Panc1 (cell line): Measurements from ENCODE around the gene SSR1. TPM values are rescaled to one million over a fixed set of nuclear protein-coding genes. Genes with fewer than 3 reads are reported as not detected.

ENCODE experiments used
- ATAC-seq: fragments of 200-7000 bp; cut with Tn5 transposase; 2 replicates; pipeline ENCODE4 v1.9.1; 2020; ENCODE audit warnings: mild to moderate bottlenecking, moderate library complexity
- BruUV-seq: library from RNA; stranded (reverse); fragments of 400-500 nt; replicated peaks from 2 replicates; lab custom pipeline; 2021; lab: Mats Ljungman, UMichigan
- CTCF ChIA-PET: fragments of 300-600 bp; sonication (Branson Sonifier 250); formaldehyde crosslinking; loops from one replicate; lab custom pipeline; 2022; ENCODE audit warnings: antibody characterized with exemption; lab: Charles Lee
- POLR2A ChIA-PET: fragments of 300-600 bp; sonication (Branson Sonifier 250); formaldehyde crosslinking; loops from one replicate; lab custom pipeline; 2022; ENCODE audit warnings: antibody characterized with exemption; lab: Charles Lee
- DNase-seq: peaks from one replicate; pipeline ENCODE4 v3.0.0-alpha.2; 2010; ENCODE audit warnings: low read depth, low spot score
- H3K27ac ChIP-seq: 2 replicates; pipeline ENCODE4 v1.5.1; 2011; ENCODE audit warnings: mild to moderate bottlenecking, low read length, inconsistent platforms
- H3K27me3 ChIP-seq: fragments of 200-500 bp; sonication (Bioruptor generic); 2 replicates; pipeline ENCODE4 v1.6.0; 2014; ENCODE audit warnings: low read length, inconsistent platforms; ENCODE audit not compliant: control insufficient read depth, insufficient read depth
- H3K36me3 ChIP-seq: fragments of 200-500 bp; sonication (Bioruptor generic); 2 replicates; pipeline ENCODE4 v1.5.1; 2014; ENCODE audit warnings: inconsistent platforms, mild to moderate bottlenecking, low read length, moderate library complexity; ENCODE audit not compliant: control insufficient read depth, insufficient read depth
- H3K4me1 ChIP-seq: 2 replicates; pipeline ENCODE4 v1.5.1; 2011; ENCODE audit warnings: inconsistent platforms, mild to moderate bottlenecking, low read length, moderate library complexity; ENCODE audit not compliant: control insufficient read depth, insufficient read depth
- H3K4me3 ChIP-seq, 2 experiments: 2 replicates each; pipeline ENCODE4 v1.5.1; 2011 to 2012; ENCODE audit warnings: low read depth in 2 of 2, low read length in 2 of 2, mild to moderate bottlenecking in 2 of 2, inconsistent platforms in 1 of 2, moderate library complexity in 1 of 2
- H3K9me3 ChIP-seq: fragments of 200-500 bp; sonication (Bioruptor generic); 2 replicates; pipeline ENCODE4 v1.5.1; 2014; ENCODE audit warnings: low read depth, mild to moderate bottlenecking, inconsistent platforms, low read length, moderate library complexity; ENCODE audit not compliant: control insufficient read depth, insufficient read depth
- POLR2AphosphoS5 ChIP-seq: IDR thresholded peaks from 2 replicates; pipeline ENCODE4 v1.6.1; 2012; ENCODE audit warnings: mild to moderate bottlenecking, low read depth, low read length, moderate library complexity
- SIN3A ChIP-seq: IDR thresholded peaks from 2 replicates; pipeline ENCODE4 v1.6.1; 2012; ENCODE audit warnings: low read depth, mild to moderate bottlenecking, low read length, moderate library complexity, borderline replicate concordance; ENCODE audit not compliant: insufficient read depth
- TCF7L2 ChIP-seq: IDR thresholded peaks from 2 replicates; pipeline ENCODE4 v1.6.1; 2011; ENCODE audit warnings: mild to moderate bottlenecking, low read depth, low read length, inconsistent platforms
- in situ Hi-C: cut with HindIII; loops from 2 replicates; pipeline ENCODE4 v1.10.0; 2016; ENCODE audit warnings: low sequenced_read_pairs, low pct_unique_long_range_greater_than_20kb
- intact Hi-C: fragments of 100-400 bp; cut with micrococcal nuclease; formaldehyde crosslinking; loops from one replicate; pipeline ENCODE4 v1.10.0; 2022; ENCODE audit not compliant: unreplicated experiment
- total RNA-seq: library from RNA; stranded (reverse); gene quantifications from one replicate; pipeline ENCODE4 v1.2.1, GENCODE V29; 2021; ENCODE audit not compliant: unreplicated experiment
- TF ChIP-seq, protein P1 (sequence below), 2 experiments: IDR thresholded peaks; 2 replicates each; pipeline ENCODE4 v1.6.1; 2011 to 2012; ENCODE audit warnings: low read depth in 2 of 2, control low read depth in 1 of 2, low read length in 1 of 2, mild to moderate bottlenecking in 1 of 2, moderate library complexity in 1 of 2; ENCODE audit not compliant: insufficient read depth in 1 of 2
- TF ChIP-seq, protein P2 (sequence below): fragments of 450-650 bp; IDR thresholded peaks from 2 replicates; pipeline ENCODE4 v1.5.1; 2017; ENCODE audit warnings: mild to moderate bottlenecking

SSR1 gene
- total RNA-seq, 1 experiment from 2014 or later: 119 TPM

DNA sequence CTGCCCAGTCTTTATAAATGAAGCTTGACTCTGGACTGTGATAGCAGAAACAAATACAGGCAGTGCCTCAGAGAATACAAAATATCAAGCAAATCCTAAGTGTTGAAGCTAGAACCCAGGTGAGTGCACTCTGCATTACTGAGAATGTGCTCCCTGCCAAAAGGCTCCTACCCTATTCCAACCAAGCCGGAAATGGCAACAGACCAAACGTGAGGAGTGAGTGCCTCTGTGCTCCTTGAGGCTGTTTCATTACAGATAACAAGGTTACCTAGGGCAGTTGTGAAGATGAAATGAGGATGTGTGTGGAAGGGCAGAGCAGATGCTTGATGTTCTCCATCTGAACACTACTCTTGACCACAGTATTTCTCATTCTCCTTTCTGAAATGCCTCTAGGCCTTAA is 29.3 kb downstream of the SSR1 start:
- no TSS peak for BruUV-seq
- peaks cover 14% of the 10 kb centered on the region for H3K36me3 ChIP-seq
- in situ Hi-C loops (no loop called here), intact Hi-C loops (no loop called here)
- H3K27me3 ChIP-seq: no peaks in the 10 kb centered on the region
- no peak overlapping the region for H3K4me3 ChIP-seq
- DNase-seq (no peak), ATAC-seq (no peak)
- H3K27ac ChIP-seq: no peak overlapping the region
- H3K4me1 ChIP-seq: no peaks in the 10 kb centered on the region
- ChIA-PET POLR2A (no interaction called here), CTCF (interaction anchor here (1.1 kb wide), 1 partner anchor 8 kb away, joined by 3 read pairs; no protein-coding TSS in a partner anchor)
- no peaks in the 10 kb centered on the region for H3K9me3 ChIP-seq
- TF ChIP-seq, protein P1, sequence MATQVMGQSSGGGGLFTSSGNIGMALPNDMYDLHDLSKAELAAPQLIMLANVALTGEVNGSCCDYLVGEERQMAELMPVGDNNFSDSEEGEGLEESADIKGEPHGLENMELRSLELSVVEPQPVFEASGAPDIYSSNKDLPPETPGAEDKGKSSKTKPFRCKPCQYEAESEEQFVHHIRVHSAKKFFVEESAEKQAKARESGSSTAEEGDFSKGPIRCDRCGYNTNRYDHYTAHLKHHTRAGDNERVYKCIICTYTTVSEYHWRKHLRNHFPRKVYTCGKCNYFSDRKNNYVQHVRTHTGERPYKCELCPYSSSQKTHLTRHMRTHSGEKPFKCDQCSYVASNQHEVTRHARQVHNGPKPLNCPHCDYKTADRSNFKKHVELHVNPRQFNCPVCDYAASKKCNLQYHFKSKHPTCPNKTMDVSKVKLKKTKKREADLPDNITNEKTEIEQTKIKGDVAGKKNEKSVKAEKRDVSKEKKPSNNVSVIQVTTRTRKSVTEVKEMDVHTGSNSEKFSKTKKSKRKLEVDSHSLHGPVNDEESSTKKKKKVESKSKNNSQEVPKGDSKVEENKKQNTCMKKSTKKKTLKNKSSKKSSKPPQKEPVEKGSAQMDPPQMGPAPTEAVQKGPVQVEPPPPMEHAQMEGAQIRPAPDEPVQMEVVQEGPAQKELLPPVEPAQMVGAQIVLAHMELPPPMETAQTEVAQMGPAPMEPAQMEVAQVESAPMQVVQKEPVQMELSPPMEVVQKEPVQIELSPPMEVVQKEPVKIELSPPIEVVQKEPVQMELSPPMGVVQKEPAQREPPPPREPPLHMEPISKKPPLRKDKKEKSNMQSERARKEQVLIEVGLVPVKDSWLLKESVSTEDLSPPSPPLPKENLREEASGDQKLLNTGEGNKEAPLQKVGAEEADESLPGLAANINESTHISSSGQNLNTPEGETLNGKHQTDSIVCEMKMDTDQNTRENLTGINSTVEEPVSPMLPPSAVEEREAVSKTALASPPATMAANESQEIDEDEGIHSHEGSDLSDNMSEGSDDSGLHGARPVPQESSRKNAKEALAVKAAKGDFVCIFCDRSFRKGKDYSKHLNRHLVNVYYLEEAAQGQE (IDR thresholded peaks at IDR 0.05; ENCODE audit: insufficient read depth in 1 of 2, low read depth in 2 of 2, low read length in 1 of 2): no peak
- no peak for TF ChIP-seq POLR2AphosphoS5
- TF ChIP-seq, protein P2, sequence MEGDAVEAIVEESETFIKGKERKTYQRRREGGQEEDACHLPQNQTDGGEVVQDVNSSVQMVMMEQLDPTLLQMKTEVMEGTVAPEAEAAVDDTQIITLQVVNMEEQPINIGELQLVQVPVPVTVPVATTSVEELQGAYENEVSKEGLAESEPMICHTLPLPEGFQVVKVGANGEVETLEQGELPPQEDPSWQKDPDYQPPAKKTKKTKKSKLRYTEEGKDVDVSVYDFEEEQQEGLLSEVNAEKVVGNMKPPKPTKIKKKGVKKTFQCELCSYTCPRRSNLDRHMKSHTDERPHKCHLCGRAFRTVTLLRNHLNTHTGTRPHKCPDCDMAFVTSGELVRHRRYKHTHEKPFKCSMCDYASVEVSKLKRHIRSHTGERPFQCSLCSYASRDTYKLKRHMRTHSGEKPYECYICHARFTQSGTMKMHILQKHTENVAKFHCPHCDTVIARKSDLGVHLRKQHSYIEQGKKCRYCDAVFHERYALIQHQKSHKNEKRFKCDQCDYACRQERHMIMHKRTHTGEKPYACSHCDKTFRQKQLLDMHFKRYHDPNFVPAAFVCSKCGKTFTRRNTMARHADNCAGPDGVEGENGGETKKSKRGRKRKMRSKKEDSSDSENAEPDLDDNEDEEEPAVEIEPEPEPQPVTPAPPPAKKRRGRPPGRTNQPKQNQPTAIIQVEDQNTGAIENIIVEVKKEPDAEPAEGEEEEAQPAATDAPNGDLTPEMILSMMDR: no peak
- TF ChIP-seq TCF7L2: no peak
- no peak for TF ChIP-seq SIN3A

GRCh38 chr6:7282097-7282906 is 30.7 kb downstream of the SSR1 start:
- DNase-seq (no peak), ATAC-seq (no peak)
- intact Hi-C loops: no loop called here
- Histone ChIP-seq H3K27me3 (no peaks in the 10 kb centered on the region), H3K27ac (no peak overlapping the region), H3K4me3 (no peak overlapping the region), H3K4me1 (no peaks in the 10 kb centered on the region), H3K36me3 (peaks cover 1% of the 10 kb centered on the region; the same call in 1 of the 2 replicates), H3K9me3 (no peaks in the 10 kb centered on the region)
- TF ChIP-seq TCF7L2 (no peak), POLR2AphosphoS5 (no peak), SIN3A (no peak)
- TF ChIP-seq, protein P2: no peak
- TF ChIP-seq, protein P1 (IDR thresholded peaks at IDR 0.05; ENCODE audit: insufficient read depth in 1 of 2, low read depth in 2 of 2, low read length in 1 of 2): no peak
- no TSS peak for BruUV-seq
- POLR2A ChIA-PET: no interaction called here
- in situ Hi-C loops: no loop called here
- CTCF ChIA-PET: no interaction called here
